ENCODE measurements around the gene L2HGDH. TPM values are rescaled to one million over a fixed set of nuclear protein-coding genes. Genes with fewer than 3 reads are reported as not detected.

Gene L2HGDH
- total and polyA plus RNA-seq, 9 of the 15 experiments (the other 6 are each of a cell fraction or from before 2014, with no cell fraction given), result 1.7 to 16.1 (median 10.5) TPM

DNA sequence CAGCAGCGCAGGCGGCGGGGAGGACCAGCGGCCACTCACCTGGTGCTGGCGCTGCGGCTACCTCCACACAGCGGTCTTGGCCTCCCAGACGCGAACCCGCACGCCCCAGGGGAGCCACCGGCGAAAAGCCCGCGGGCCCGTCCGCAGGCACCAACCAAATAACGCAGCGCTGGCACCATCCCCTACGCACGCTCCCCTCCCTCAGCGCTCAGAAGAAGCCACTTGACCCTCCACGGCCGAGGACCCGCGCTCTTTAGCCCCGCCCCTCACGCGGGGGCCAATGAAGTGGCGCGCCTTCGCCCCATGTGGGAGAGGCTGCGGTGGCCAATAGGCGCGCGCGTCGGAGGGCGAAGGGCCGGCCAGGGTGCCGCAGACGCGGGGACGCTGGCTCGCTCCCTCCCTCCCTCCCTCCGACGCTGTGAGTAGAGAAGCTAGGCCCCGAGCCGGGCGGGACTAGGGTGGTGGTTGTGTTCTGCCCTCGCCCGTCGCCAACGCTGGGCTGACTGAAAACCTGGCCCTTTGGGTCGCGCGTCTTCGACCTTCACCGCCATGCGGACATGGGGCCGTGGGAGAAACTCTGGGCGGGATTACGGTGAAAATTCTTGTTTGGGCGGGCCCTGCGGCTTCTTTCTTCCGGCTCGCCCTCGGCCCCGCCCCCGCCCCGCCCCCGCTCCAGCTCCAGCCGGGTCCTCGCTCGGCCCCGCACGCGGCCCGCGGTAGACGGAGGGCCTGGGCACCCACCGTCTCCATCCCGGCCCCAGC is at the start of gene L2HGDH, which contains the start of gene DMAC2L (continued):
- TF ChIP-seq, protein P1, sequence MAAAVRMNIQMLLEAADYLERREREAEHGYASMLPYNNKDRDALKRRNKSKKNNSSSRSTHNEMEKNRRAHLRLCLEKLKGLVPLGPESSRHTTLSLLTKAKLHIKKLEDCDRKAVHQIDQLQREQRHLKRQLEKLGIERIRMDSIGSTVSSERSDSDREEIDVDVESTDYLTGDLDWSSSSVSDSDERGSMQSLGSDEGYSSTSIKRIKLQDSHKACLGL (CRISPR knock-in tag; IDR thresholded peaks at IDR 0.05; ENCODE audit: borderline replicate concordance, poor library complexity, severe bottlenecking), result no peak
- TF ChIP-seq MEF2A (IDR thresholded peaks at IDR 0.05; ENCODE audit: control insufficient read depth, low read depth, low read length), result no peak
- TF ChIP-seq FOXM1 (IDR thresholded peaks at IDR 0.05; ENCODE audit: low read depth), result no peak
- TF ChIP-seq FOXM1 (CRISPR knock-in tag; IDR thresholded peaks at IDR 0.05; ENCODE audit: low read depth), result peak; percentile 65; the same call in 1 of the 2 replicates
- TF ChIP-seq, protein P2, sequence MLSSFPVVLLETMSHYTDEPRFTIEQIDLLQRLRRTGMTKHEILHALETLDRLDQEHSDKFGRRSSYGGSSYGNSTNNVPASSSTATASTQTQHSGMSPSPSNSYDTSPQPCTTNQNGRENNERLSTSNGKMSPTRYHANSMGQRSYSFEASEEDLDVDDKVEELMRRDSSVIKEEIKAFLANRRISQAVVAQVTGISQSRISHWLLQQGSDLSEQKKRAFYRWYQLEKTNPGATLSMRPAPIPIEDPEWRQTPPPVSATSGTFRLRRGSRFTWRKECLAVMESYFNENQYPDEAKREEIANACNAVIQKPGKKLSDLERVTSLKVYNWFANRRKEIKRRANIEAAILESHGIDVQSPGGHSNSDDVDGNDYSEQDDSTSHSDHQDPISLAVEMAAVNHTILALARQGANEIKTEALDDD (IDR thresholded peaks at IDR 0.05), result no peak
- TF ChIP-seq ZSCAN29 (IDR thresholded peaks at IDR 0.05), result no peak
- TF ChIP-seq CHD4 (IDR thresholded peaks at IDR 0.05; ENCODE audit: insufficient read depth, insufficient replicate concordance, low read depth, low read length, poor library complexity, severe bottlenecking), result no peak
- TF ChIP-seq RBM34 (IDR thresholded peaks at IDR 0.05; ENCODE audit: borderline replicate concordance, insufficient read depth, low read length), result no peak
- TF ChIP-seq PTTG1 (tag; IDR thresholded peaks at IDR 0.05; ENCODE audit: low read depth), result no peak
- no peak for TF ChIP-seq COPS2 (conservative IDR thresholded peaks at IDR 0.05)
- peak; percentile 77 for TF ChIP-seq ZNF232 (CRISPR knock-in tag; IDR thresholded peaks at IDR 0.05)
- no peak for TF ChIP-seq HDAC6 (IDR thresholded peaks at IDR 0.05; ENCODE audit: low read depth, low read length)
- TF ChIP-seq, protein P3, sequence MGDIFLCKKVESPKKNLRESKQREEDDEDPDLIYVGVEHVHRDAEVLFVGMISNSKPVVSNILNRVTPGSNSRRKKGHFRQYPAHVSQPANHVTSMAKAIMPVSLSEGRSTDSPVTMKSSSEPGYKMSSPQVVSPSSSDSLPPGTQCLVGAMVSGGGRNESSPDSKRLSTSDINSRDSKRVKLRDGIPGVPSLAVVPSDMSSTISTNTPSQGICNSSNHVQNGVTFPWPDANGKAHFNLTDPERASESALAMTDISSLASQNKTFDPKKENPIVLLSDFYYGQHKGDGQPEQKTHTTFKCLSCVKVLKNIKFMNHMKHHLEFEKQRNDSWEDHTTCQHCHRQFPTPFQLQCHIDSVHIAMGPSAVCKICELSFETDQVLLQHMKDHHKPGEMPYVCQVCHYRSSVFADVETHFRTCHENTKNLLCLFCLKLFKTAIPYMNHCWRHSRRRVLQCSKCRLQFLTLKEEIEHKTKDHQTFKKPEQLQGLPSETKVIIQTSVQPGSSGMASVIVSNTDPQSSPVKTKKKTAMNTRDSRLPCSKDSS (IDR thresholded peaks at IDR 0.05; ENCODE audit: low read depth, partially characterized antibody), result no peak
- TF ChIP-seq BDP1 (IDR thresholded peaks at IDR 0.05; ENCODE audit: insufficient read depth, insufficient read length), result no peak
- 0 out of 2 replicates have a peak, but pooled peaks have one; percentile 57 for TF ChIP-seq E2F3 (CRISPR knock-in tag; IDR thresholded peaks at IDR 0.05)
- TF ChIP-seq, protein P4, sequence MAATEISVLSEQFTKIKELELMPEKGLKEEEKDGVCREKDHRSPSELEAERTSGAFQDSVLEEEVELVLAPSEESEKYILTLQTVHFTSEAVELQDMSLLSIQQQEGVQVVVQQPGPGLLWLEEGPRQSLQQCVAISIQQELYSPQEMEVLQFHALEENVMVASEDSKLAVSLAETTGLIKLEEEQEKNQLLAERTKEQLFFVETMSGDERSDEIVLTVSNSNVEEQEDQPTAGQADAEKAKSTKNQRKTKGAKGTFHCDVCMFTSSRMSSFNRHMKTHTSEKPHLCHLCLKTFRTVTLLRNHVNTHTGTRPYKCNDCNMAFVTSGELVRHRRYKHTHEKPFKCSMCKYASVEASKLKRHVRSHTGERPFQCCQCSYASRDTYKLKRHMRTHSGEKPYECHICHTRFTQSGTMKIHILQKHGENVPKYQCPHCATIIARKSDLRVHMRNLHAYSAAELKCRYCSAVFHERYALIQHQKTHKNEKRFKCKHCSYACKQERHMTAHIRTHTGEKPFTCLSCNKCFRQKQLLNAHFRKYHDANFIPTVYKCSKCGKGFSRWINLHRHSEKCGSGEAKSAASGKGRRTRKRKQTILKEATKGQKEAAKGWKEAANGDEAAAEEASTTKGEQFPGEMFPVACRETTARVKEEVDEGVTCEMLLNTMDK (IDR thresholded peaks at IDR 0.05; ENCODE audit: borderline replicate concordance, insufficient read depth, low read depth, low read length, poor library complexity, severe bottlenecking), result no peak
- peak; percentile 82; the same call in 1 of the 2 replicates for TF ChIP-seq ZEB2 (IDR thresholded peaks at IDR 0.05)
- TF ChIP-seq, protein P5, sequence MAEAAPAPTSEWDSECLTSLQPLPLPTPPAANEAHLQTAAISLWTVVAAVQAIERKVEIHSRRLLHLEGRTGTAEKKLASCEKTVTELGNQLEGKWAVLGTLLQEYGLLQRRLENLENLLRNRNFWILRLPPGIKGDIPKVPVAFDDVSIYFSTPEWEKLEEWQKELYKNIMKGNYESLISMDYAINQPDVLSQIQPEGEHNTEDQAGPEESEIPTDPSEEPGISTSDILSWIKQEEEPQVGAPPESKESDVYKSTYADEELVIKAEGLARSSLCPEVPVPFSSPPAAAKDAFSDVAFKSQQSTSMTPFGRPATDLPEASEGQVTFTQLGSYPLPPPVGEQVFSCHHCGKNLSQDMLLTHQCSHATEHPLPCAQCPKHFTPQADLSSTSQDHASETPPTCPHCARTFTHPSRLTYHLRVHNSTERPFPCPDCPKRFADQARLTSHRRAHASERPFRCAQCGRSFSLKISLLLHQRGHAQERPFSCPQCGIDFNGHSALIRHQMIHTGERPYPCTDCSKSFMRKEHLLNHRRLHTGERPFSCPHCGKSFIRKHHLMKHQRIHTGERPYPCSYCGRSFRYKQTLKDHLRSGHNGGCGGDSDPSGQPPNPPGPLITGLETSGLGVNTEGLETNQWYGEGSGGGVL (CRISPR knock-in tag; IDR thresholded peaks at IDR 0.05), result no peak
